SIG-M5 (cell line): Measurements from ENCODE around the gene PSMC5.
"Not testable (repeated sequence)": the region's sequence is repeated elsewhere in the genome, so short reads cannot be mapped to it uniquely, and the experiment has no call there.

Experiments
- DNase-seq: peaks from one replicate; lab custom pipeline; 2025; lab: John Stamatoyannopoulos, UW

The PSMC5 gene

DNA sequence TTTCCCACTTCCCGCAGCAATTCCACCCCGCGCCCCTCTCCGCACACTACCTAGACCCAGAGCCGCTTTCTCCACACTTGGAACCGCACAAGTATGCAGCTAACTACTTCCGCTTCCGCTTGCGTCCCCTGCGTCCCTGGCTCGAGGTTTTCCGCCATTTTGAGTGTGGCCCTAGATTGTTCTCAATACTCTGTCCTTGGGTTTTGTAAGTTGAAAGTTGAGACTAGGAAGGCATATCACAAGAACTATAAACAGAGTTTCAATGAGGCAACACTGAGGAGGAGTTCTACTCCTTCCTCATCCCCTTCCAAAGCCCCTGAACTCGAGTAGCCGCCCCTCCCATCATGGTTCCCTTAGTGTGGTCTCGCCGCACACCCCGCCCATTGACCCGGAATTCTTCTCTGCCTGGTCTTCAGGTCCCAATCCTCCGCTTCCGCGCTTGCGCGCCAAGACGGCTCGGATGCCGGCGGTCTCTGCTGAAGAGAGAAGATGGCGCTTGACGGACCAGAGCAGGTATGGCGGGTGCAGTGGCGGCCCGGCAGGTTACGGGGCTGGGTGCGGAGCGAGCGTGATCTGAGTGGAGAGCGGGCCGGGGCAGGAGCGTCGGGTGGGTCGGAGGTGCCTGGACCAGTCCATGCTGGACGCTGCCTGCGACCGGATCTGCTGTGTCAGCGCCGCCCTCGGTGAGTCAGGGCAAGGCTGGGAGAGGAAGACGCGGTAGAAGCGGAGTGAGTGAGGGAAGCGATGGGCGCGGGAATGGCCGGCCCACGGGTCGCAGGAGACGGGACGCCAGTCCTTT is at the start of gene PSMC5, which contains the start of gene FTSJ3:
Gene PSMC5 (plus strand): TSS at position 430 of the 799 bp plus-strand sequence. CDS start 60 bp downstream, at position 490.
Gene FTSJ3 (minus strand): TSS at position 662 of the 799 bp plus-strand sequence. CDS start 761 bp downstream, outside the sequence.
- peak; percentile 78 for DNase-seq

DNA sequence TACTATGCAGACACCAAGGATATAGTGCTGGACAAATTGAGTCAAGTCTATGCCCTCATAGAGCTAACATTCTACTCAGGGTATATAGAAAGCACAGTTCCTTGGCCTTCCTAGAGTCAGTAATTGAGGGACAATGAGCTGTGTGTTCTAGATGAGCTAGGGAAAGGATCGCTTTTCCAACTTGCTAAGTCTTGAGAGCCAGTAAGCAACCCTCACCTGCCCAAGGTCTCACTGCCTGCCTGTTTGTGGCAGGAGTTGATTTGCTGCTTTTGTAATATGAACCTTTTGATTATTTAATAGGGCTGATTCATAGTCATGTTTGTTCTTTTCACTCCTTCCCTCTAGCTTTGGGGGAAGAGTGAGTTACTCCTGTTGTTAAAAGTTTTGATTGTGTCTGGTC is 46.7 kb upstream of the PSMC5 start:
- DNase-seq: no peak

DNA sequence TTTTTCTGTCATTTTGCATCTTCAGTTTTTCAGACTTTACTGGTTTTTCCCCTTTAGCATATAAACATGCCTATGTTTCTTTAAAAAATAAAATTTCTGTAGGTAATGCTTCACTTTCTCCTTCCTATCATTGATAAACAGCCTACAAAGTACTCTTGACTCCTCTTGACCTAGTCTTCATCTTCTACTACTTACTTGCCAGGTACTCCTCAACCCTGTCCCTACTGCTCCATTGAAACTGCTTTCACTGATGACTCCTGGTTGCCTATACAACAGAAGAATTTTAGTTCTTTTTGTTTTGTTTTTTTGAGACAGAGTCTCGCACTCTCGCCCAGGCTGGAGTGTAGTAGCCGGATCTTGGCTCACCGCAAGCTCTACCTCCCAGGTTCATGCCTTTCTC is 46.3 kb upstream of the PSMC5 start:
- no peak for DNase-seq

DNA sequence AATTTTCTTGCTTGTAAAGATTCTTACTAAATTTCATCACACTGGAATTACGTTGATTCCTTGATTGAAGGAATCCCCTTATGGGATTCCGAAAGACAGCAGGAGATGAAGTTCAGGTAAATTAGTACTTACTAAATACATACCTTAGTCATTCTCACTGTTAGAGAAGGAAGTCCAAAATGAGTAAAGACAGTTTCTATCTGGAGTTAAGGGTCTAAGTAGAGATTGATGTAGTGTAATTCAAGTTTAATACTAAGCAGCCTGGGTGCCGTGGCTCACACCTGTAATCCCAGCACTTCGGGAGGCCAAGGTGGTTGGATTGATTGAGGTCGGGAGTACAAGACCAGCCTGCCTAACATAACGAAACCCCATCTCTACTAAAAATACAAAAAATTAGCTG is 43.7 kb upstream of the PSMC5 start:
- DNase-seq: no peak

DNA sequence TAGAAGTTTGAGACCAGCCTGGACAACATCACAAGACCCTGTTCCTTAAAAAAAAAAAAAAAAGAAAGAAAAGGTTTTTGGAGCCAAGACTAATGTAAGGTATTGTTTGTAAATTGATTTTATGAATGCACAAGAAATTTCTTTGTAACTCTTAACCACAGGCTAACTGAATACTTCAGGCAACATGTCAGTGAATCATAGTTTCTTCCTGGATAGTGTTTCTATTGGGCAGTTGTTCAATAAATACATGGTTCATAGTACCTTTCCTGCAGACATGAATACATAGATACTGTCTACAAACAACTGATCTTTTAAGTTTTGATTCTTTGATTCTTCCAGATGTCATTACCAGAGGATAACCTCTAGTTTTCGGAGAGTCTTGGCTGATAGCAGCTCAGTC is 41.7 kb upstream of the PSMC5 start:
- DNase-seq: no peak

DNA sequence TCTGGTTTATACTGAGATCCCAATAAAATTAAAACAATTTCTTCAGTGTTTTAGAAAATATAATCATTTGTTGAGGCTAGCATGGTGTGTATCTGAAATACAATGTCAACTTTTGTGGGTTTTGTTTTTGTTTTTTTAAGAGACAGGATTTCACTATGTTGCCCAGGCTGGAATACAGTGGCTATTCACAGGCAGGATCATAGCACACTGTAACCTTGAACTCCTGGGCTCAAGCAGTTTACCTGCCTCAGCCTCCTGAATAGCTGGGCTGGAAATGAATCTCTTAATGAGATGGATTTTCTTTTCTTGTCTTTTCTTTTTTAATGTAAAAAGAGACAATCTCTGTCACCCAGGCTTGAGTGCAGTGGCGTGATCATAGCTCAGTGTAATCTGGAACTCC is 41.1 kb upstream of the PSMC5 start:
- DNase-seq: no peak

DNA sequence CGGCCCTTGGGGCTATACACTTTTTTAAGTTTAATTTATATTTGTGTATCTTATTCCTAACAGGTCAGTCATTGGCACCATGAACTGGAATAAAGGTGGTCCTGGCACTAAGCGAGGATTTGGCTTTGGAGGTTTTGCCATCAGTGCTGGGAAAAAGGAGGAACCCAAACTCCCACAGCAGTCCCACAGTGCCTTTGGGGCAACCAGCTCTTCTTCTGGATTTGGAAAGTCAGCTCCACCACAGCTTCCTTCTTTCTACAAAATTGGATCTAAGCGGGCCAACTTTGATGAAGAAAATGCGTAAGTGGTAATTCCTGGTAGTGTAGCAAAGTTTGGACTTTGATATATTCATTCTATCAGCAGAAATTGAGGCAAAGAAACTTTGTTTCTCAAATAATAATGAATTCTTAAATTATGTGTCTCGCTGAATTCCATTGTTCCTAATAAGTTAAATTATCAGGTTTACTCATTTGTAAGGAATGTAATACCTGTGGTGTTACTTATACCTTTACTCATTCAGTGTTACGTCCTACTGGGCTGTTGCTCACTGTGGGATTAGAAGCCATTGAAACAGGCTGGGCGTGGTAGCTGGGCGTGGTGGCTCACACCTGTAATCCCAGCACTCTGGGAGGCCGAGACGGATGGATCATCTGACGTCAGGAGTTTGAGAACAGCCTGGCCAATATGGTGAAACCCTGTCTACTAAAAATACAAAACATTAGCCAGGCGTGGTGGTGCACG is 40.1 kb upstream of the PSMC5 start:
- no peak for DNase-seq

DNA sequence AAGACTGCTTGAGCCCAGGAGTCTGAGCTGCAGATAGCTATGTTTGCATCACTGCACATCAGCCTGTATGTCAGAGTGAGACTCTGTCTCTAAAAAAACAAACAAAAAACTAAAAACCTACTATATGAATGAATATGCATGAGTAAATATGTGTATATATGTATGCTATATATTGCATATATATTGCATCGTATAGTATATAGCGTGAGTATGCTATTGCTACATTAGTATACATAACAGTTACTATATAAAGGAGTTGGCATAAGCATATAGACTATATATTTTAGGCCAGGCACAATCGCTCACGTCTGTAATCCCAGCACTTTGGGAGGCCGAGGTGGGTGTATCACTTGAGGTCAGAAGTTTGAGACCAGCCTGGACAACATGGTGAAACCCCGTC is 37.2 kb upstream of the PSMC5 start:
- no peak for DNase-seq

DNA sequence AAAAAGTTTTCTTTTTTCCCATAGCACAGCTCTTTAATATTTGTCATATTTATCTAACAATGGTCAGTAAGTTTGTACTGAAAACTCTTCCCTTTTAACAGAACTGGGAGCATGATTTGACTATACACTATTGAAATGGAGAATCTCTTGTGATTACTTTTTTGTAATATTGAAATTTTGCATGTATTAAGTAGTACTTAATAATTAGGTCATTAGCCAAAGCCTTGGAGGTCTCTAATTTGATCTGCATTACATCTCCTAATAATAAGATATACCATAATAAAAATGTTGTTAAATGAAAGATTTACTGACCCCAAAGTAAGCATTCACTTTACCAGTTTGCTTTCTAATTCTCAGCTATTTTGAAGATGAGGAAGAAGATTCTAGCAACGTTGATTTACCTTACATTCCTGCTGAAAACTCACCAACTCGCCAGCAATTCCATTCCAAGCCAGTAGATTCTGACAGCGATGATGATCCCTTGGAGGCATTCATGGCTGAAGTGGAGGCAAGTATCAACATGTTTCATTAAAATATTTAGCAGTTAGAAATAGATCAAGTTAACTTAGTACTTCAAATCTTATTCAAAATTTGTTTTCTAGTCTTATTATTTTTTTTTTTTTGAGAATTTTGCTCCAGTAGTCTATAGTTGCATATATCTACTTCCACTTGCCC is 35.0 kb upstream of the PSMC5 start:
- DNase-seq: no peak

DNA sequence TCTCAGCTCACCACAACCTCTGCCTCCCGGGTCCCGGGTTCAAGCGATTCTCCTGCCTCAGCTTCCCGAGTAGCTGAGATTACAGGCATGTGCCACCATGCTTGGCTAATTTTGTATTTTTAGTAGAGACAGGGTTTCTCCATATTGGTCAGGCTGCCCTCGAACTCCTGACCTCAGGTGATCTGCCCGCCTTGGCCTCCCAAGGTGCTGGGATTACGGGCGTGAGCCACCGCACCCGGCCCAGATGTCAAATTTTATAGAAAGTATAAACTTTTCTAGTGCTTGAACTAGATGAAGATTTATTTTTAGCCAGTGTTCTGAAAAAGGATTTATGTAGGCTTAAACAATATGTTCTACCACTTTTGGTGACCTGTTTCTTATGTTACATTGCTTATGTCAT is 30.9 kb upstream of the PSMC5 start:
- DNase-seq: not testable (repeated sequence)

DNA sequence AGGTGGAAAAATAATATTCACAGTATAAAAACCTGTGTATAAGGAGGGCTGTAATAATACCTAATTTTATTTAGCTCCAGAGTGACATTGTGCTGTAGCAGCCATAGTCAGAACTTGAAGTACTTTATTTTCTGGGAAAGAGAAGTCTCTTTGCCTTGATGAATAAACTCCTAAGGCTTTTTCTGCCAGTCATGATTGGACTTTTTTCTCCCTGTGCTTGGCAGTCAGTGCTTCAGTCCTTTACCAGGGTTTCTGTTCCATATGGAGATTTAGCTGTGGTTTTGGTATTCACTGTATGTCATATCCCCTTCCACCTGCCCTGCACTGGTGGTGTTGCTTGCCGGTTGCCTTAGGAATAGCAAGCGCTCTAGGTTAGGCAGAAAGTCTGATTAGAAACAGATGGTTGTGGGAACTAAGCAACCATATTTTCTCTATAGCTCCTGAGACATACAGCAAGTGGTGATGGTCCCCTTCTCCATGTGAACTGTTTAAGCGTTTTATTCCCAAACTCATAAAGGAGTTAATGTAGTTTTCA is 28.6 kb upstream of the PSMC5 start:
- DNase-seq: no peak

DNA sequence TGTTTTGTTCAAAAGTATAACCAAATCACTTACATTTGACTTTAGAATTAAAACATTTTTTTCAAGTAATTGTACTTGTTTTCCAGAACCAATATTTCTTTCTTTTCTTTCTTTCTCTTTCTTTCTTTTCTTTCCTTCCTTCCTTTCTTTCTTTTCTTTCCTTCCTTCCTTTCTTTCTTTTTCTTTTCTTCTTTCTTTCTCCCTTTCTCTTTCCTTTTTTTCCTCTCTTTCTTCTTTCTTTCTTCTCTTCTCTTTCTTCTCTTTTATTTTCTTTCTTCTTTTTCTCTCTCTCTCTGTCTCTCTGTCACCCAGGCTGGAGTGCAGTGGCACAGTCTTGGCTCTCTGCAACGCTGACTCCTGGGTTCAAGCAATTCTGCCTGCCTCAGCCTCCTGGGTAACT is 26.4 kb upstream of the PSMC5 start:
- DNase-seq: no peak

DNA sequence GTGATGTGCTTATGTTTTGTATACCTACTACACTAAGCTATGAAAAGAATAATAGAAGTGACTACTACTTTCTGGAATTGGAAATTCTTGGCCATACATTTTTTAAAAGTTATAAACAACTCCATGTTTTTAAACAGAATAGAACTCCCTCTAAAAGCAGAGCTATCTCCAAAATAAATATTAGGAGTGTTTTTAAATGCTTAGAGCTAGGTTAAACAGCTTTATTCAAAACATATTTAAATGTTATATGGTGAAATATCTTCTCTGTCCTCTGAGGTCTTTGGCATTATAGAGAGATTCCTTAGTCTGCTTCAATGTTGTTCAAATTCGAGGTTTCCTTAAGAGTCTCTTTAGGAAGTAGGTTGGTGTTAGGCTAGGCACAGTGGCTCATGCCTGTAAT is 22.9 kb upstream of the PSMC5 start:
- DNase-seq: no peak

DNA sequence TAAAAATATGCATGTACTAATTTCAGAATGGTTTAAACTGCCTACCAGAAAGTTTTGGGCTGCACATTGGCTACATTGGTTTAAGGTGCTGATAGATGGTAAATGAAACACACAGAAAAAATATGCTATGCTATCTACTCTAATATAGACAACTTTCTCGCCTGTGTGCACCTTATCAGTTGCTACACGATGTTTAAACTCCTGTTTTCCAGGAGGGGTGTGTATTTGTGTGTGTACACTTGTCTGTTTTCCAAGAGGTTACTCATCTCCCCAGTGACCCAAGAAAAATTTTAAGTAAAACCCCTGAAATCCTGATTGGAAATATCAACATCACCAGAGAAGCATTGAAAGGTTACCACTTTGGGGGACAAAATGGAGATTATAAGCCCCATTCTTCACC is 21.6 kb upstream of the PSMC5 start:
- DNase-seq: no peak

DNA sequence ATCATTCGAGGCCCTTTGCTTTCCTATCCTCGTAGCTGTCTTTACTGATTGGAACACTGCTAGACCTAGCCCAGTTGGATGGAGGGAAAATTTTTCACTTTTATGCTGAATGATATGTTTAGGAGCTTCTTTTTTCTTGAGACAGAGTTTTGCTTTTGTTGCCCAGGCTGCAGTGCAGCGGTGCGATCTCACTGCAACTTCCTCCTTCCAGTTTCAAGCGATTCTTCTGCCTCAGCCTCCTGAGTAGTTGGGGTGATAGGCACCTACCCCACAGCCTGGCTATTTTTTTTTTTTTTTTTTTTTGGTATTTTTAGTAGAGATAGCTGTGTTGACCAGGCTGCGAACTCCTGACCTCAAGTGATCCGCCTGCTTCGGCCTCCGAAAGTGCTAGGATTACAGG is 17.3 kb upstream of the PSMC5 start:
- no peak for DNase-seq

DNA sequence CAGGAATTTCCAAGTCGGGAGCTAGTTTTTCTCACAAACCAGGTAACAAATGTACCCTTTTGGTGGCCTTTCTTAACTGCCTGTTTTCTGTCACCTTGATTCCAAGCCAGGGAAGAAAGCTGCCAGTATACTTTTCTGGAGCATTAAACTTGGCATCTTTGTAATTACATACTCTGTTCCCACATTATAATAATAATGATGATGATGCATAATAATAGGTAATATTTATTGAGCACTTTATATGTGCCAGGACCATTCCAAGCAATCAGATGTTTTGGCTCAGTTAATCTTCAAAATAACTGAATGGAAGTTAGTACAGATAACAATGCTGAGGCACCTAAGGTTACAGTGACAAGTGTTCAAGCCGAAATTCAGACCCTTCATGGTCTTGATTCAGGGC is 11.1 kb upstream of the PSMC5 start:
- no peak for DNase-seq

DNA sequence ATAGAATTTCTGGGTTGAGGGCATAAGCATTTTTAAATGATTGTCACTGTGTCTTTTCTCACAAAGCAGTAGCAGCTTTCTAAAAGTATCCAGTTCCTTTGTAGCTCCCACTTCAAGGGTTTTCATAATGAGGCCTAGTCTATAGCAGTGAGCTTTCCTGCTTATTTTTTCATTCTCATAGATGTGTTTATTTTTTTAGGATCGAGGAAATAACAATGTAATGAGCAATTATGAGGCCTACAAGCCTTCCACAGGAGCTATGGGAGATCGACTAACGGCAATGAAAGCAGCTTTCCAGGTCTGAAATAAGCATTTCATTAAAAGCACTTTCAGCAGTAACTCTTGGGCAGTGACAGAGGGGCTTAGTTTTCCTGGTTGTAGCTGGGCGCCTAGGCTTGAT is 10.6 kb upstream of the PSMC5 start:
- no peak for DNase-seq

DNA sequence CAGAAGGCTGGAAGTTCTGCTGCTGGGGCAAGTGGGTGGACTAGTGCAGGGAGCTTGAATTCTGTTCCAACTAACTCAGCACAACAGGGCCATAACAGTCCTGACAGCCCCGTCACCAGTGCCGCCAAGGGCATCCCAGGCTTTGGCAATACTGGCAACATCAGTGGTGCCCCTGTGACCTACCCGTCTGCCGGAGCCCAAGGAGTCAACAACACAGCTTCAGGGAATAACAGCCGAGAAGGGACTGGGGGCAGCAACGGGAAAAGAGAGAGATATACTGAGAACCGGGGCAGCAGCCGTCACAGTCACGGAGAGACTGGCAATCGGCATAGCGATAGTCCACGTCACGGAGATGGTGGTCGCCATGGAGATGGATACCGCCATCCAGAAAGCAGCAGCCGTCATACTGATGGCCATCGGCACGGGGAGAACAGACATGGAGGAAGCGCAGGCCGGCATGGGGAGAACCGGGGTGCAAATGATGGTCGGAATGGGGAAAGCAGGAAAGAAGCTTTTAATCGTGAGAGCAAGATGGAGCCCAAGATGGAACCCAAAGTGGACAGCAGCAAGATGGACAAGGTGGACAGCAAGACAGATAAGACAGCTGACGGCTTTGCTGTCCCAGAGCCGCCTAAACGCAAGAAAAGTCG is 9.4 kb upstream of the PSMC5 start:
- DNase-seq: no peak

DNA sequence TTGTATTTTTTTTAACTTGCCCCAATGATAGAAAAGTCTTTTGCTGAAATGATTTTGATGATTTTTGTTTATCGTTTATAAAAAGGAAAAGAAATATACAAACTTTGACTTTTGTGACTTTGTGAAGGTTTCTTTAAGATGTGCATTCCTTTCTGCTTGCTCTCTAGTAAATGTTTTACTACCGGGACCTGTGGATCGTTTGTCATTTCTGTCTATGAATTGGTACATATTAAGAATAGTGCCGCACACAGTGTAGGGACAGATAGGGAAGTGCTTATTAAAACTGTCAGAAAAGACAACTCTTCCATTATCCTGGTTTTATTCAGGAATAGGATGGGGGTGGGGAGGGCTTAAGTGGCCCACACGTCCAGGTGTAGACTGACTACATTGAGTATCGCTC is 8.1 kb upstream of the PSMC5 start:
- DNase-seq: no peak

DNA sequence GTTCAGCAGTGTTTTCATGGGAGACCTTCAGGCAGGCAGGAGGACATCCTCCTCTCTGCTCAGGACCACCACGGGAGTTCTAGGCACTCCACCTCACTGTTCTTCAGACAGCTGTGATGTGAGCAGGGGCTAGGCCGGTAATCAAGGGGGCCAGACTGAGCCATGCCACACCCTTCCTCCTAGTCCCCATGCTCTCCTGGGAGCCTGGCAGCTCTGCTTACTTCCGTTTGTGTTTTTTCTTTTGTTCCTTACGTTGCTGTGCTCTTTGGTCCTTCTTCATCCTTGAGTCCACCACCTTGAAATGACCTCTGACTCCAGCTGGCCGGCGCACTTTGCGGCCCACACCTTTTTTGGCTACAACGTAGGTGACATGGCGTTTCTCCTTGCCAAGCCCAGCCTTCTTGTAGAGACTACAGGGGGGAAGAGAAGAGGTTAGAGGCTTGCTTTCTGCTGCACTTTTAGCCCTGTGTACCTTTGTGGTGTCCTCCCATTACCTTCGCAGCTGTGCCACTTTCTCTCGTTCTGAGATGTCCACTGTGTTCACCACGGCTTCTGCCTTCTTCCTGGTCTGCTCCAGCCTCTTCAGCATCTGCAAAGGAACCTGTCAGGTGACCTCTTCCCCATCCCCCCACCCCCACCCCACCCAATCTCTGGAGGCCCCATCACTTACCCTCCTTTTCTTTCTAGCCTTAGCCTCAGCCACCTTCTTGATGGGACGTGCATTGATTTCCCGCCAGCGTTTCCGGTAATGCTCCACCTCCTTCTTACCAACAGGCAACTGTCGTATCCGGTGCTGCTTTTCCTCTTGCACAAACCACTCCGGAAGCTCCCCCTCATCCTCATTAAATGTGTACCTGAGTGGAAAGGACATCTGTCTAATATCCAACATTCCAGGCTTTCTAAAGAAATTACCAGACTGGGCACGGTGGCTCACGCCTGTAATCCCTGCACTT is 7.4 kb upstream of the PSMC5 start:
- DNase-seq: no peak
